ENCODE measurements around the gene LYPD8. TPM values are rescaled to one million over a fixed set of nuclear protein-coding genes. Genes with fewer than 3 reads are reported as not detected.

LYPD8 gene
- total and polyA plus RNA-seq, 2 of the 8 experiments (the other 6 are each of a cell fraction or from before 2014, with no cell fraction given) = not detected

GRCh38 chr1:248704606-248705005 is 51.0 kb downstream of the LYPD8 start:
- no peak overlapping the region for H3K18ac ChIP-seq (ENCODE audit: extremely low read depth, low read length)
- POLR2A ChIA-PET (ENCODE audit: partially characterized antibody) = no interaction called here
- H3K23me2 ChIP-seq (ENCODE audit: low read depth, low read length) = peaks cover 2% of the 10 kb centered on the region; the same call in 1 of the 2 replicates
- 59% methylated on average over 2 of the region's 2 CpGs; no CpG with 5 or more reads in 1 of the 2 experiments for WGBS, 2 experiments (ENCODE audit: extremely low coverage in 1 of 2, insufficient coverage in 1 of 2, insufficient read length in 1 of 2, insufficient replicate concordance in 2 of 2, low coverage in 1 of 2, low lambda C conversion rate in 2 of 2, missing lambda C conversion rate in 1 of 2)
- H2BK12ac ChIP-seq (ENCODE audit: low read depth, low read length) = no peak overlapping the region
- H3K79me1 ChIP-seq (ENCODE audit: low read depth, low read length) = no peaks in the 10 kb centered on the region
- H3K27me3 ChIP-seq (replicated peaks in 1 of 4; ENCODE audit: control insufficient read depth in 3 of 4, extremely low read depth in 1 of 4, insufficient read depth in 3 of 4, low read length in 3 of 4) = no peaks in the 10 kb centered on the region
- no peak overlapping the region for H3K4me2 ChIP-seq (ENCODE audit: insufficient read depth in 1 of 2, low read depth in 2 of 2, low read length in 2 of 2)
- no peak for DNase-seq (ENCODE audit: low read depth in 1 of 2, low spot score in 2 of 2)
- H3K9ac ChIP-seq (replicated peaks in 1 of 4; ENCODE audit: extremely low read depth in 1 of 4, low read depth in 3 of 4, low read length in 3 of 4) = no peak overlapping the region
- no peak overlapping the region for H3K4ac ChIP-seq (replicated peaks; ENCODE audit: insufficient read length, low read depth, low read length)
- H3K9me3 ChIP-seq (ENCODE audit: insufficient read depth in 2 of 2, low read depth in 1 of 2, low read length in 1 of 2) = peaks cover 64 to 71% of the 10 kb centered on the region in 2 experiments
- no peak overlapping the region for H3K4me3 ChIP-seq (ENCODE audit: extremely low read depth in 1 of 4, insufficient read depth in 2 of 4, low read depth in 3 of 4, low read length in 4 of 4)
- H2BK120ac ChIP-seq (replicated peaks; ENCODE audit: low read depth, low read length) = no peak overlapping the region
- no peak overlapping the region for H2BK5ac ChIP-seq (ENCODE audit: low read depth, low read length)
- H4K91ac ChIP-seq (replicated peaks; ENCODE audit: insufficient read length, low read length) = no peak overlapping the region
- H3K36me3 ChIP-seq (ENCODE audit: control insufficient read depth in 2 of 4, insufficient read depth in 4 of 4, low read length in 3 of 4) = no peaks in the 10 kb centered on the region
- H2AFZ ChIP-seq (ENCODE audit: low read length) = no peak overlapping the region
- H3K23ac ChIP-seq (ENCODE audit: insufficient read length) = no peak overlapping the region
- H2BK20ac ChIP-seq (ENCODE audit: low read length) = no peak overlapping the region
- H3K79me2 ChIP-seq (ENCODE audit: control insufficient read depth in 1 of 2, insufficient read depth in 2 of 2, low read length in 2 of 2) = no peaks in the 10 kb centered on the region
- no peak for FAIRE-seq
- no peak overlapping the region for H4K5ac ChIP-seq (ENCODE audit: insufficient read length, low read depth, low read length)
- CTCF ChIA-PET (ENCODE audit: partially characterized antibody) = no interaction called here
- no peak overlapping the region for H3K14ac ChIP-seq (ENCODE audit: insufficient read length)
- no peak overlapping the region for H3K56ac ChIP-seq (replicated peaks; ENCODE audit: insufficient read length, low read depth, low read length)
- no peak overlapping the region for H4K8ac ChIP-seq (ENCODE audit: extremely low read depth, insufficient read depth, low read length)
- H3K4me1 ChIP-seq (replicated peaks in 1 of 4; ENCODE audit: control insufficient read depth in 3 of 4, insufficient read depth in 4 of 4, low read length in 3 of 4) = no peaks in the 10 kb centered on the region
- H2AK5ac ChIP-seq (ENCODE audit: low read depth, low read length) = no peak overlapping the region
- no peak overlapping the region for H2BK15ac ChIP-seq (ENCODE audit: low read length)
- H3K27ac ChIP-seq (ENCODE audit: low read depth, low read length) = no peak overlapping the region
- H4K20me1 ChIP-seq (replicated peaks in 1 of 2; ENCODE audit: control insufficient read depth in 1 of 2, insufficient read depth in 2 of 2, low read length in 2 of 2) = no peaks in the 10 kb centered on the region
- TF ChIP-seq RBBP5 (IDR thresholded peaks at IDR 0.05; ENCODE audit: borderline replicate concordance, low read depth, low read length) (no peak), ASH2L (IDR thresholded peaks at IDR 0.05; ENCODE audit: low read length) (no peak), E2F6 (IDR thresholded peaks at IDR 0.05) (no peak), TCF12 (IDR thresholded peaks at IDR 0.05; ENCODE audit: low read depth, low read length) (no peak), CBX5 (IDR thresholded peaks at IDR 0.05; ENCODE audit: low read depth, low read length) (no peak), SP1 (IDR thresholded peaks at IDR 0.05; ENCODE audit: low read depth, low read length) (no peak), BACH1 (IDR thresholded peaks at IDR 0.05; ENCODE audit: low read length) (no peak), TEAD4 (IDR thresholded peaks at IDR 0.05; ENCODE audit: low read depth, low read length) (no peak), TAF7 (optimal IDR thresholded peaks at IDR 0.05; ENCODE audit: borderline replicate concordance, low read depth, low read length) (no peak), RXRA (IDR thresholded peaks at IDR 0.05; ENCODE audit: insufficient read depth, low read depth, low read length) (no peak), CREB1 (IDR thresholded peaks at IDR 0.05) (no peak), EZH2 (IDR thresholded peaks at IDR 0.05; ENCODE audit: low read depth, low read length, severe bottlenecking) (no peak), NANOG (IDR thresholded peaks at IDR 0.05; ENCODE audit: insufficient read depth, low read depth, low read length, poor library complexity, severe bottlenecking) (no peak), MAFK (IDR thresholded peaks at IDR 0.05; ENCODE audit: low read depth, low read length) (no peak), BRCA1 (IDR thresholded peaks at IDR 0.05; ENCODE audit: low read depth, low read length) (no peak), NRF1 (IDR thresholded peaks at IDR 0.05; ENCODE audit: low read depth, low read length) (no peak)

All from H1 (cell line).